Mesenchymal stem cell (in vitro differentiated cells and primary cell): ENCODE measurements around the gene KDELR1.
A peak's percentile ranks its signal among the peaks of the same experiment; 100 is the strongest.

ENCODE experiments used
- DNase-seq: peaks from one replicate; pipeline ENCODE4 v3.0.0-alpha.2; 2013
- H2AFZ ChIP-seq: one replicate; pipeline ENCODE4 v1.6.1; 2013; ENCODE audit warnings: low read depth, mild to moderate bottlenecking, control low read depth, inconsistent platforms, low read length, moderate library complexity
- H2AK5ac ChIP-seq: 2 replicates; pipeline ENCODE4 v1.6.1; 2013; ENCODE audit warnings: low read length, moderate library complexity, mild to moderate bottlenecking, inconsistent platforms; ENCODE audit not compliant: severe bottlenecking
- H2BK120ac ChIP-seq: one replicate; pipeline ENCODE4 v1.6.1; 2013; ENCODE audit warnings: low read depth, mild to moderate bottlenecking, inconsistent platforms, low read length, moderate library complexity
- H2BK12ac ChIP-seq, 2 experiments: one replicate each; pipeline ENCODE4 v1.6.1; 2013; ENCODE audit warnings: inconsistent platforms in 2 of 2, low read length in 2 of 2, mild to moderate bottlenecking in 2 of 2, moderate library complexity in 2 of 2, control low read depth in 1 of 2
- H2BK15ac ChIP-seq: one replicate; pipeline ENCODE4 v1.6.1; 2013; ENCODE audit warnings: mild to moderate bottlenecking, low read depth, inconsistent platforms; ENCODE audit not compliant: poor library complexity, severe bottlenecking
- H2BK5ac ChIP-seq: 2 replicates; pipeline ENCODE4 v1.6.1; 2013; ENCODE audit warnings: low read depth, mild to moderate bottlenecking, low read length, control low read depth, inconsistent platforms; ENCODE audit not compliant: poor library complexity, severe bottlenecking
- H3K14ac ChIP-seq, 2 experiments: one replicate each; pipeline ENCODE4 v1.6.1; 2013; ENCODE audit warnings: inconsistent platforms in 2 of 2, low read length in 2 of 2, control low read depth in 1 of 2, mild to moderate bottlenecking in 1 of 2, moderate library complexity in 1 of 2
- H3K18ac ChIP-seq, 2 experiments: one replicate each; pipeline ENCODE4 v1.6.1; 2013; ENCODE audit warnings: inconsistent platforms in 2 of 2, low read length in 2 of 2, control low read depth in 1 of 2, low read depth in 1 of 2, mild to moderate bottlenecking in 1 of 2
- H3K23ac ChIP-seq, 2 experiments: one replicate each; pipeline ENCODE4 v1.6.1; 2013; ENCODE audit warnings: inconsistent platforms in 2 of 2, low read length in 2 of 2, mild to moderate bottlenecking in 2 of 2, moderate library complexity in 2 of 2, control low read depth in 1 of 2
- H3K27ac ChIP-seq: 2 replicates; pipeline ENCODE4 v1.5.1; 2013; ENCODE audit warnings: mild to moderate bottlenecking, moderate library complexity, low read length, control low read depth, inconsistent platforms; ENCODE audit not compliant: poor library complexity, severe bottlenecking
- H3K27me3 ChIP-seq, 2 experiments: 2 replicates each; pipeline versions ENCODE4 v1.6.1 to v1.7.0; 2013; ENCODE audit warnings: low read length in 2 of 2, mild to moderate bottlenecking in 2 of 2, moderate library complexity in 2 of 2, control low read depth in 1 of 2, inconsistent platforms in 1 of 2; ENCODE audit not compliant: control insufficient read depth in 1 of 2, insufficient read depth in 1 of 2
- H3K36me3 ChIP-seq, 2 experiments: 2 replicates each; pipeline versions ENCODE4 v1.6.1 to v1.7.0; 2013; ENCODE audit warnings: low read length in 2 of 2, control low read depth in 1 of 2, inconsistent platforms in 1 of 2, low read depth in 1 of 2, mild to moderate bottlenecking in 1 of 2; ENCODE audit not compliant: insufficient read depth in 2 of 2, control insufficient read depth in 1 of 2
- H3K4ac ChIP-seq, 2 experiments: one replicate each; pipeline ENCODE4 v1.6.1; 2013; ENCODE audit warnings: inconsistent platforms in 2 of 2, low read length in 2 of 2, mild to moderate bottlenecking in 2 of 2, moderate library complexity in 2 of 2, control low read depth in 1 of 2, low read depth in 1 of 2
- H3K4me1 ChIP-seq: 2 replicates; pipeline ENCODE4 v1.6.1; 2013; ENCODE audit warnings: low read depth, low read length, control low read depth; ENCODE audit not compliant: control insufficient read depth, insufficient read depth
- H3K4me2 ChIP-seq: 2 replicates; pipeline ENCODE4 v1.6.1; 2013; ENCODE audit warnings: low read length, mild to moderate bottlenecking, inconsistent platforms; ENCODE audit not compliant: poor library complexity, severe bottlenecking
- H3K4me3 ChIP-seq, 2 experiments: 2 replicates each; pipeline versions ENCODE4 v1.5.1 to v1.7.0; 2013; ENCODE audit warnings: low read length in 2 of 2, mild to moderate bottlenecking in 2 of 2, control low read depth in 1 of 2, low read depth in 1 of 2; ENCODE audit not compliant: insufficient read depth in 1 of 2
- H3K79me1 ChIP-seq: replicated peaks from 2 replicates; pipeline ENCODE4 v1.6.1; 2013; ENCODE audit warnings: mild to moderate bottlenecking, control low read depth, low read length, inconsistent platforms; ENCODE audit not compliant: poor library complexity, severe bottlenecking
- H3K9ac ChIP-seq: 2 replicates; pipeline ENCODE4 v1.7.0; 2013; ENCODE audit warnings: mild to moderate bottlenecking, low read length, moderate library complexity
- H3K9me3 ChIP-seq: 2 replicates; pipeline ENCODE4 v1.7.0; 2013; ENCODE audit warnings: mild to moderate bottlenecking, low read length; ENCODE audit not compliant: control insufficient read depth
- H4K8ac ChIP-seq: one replicate; pipeline ENCODE4 v1.6.1; 2013; ENCODE audit warnings: inconsistent platforms, mild to moderate bottlenecking, low read length, moderate library complexity
- H4K91ac ChIP-seq: one replicate; pipeline ENCODE4 v1.6.1; 2013; ENCODE audit warnings: mild to moderate bottlenecking, low read length, inconsistent platforms
- WGBS: methylation state at CpG from one replicate; pipeline ENCODE4 v1.1.7; 2013; ENCODE audit warnings: mixed read lengths; 5-methylcytosine and 5-hydroxymethylcytosine counted together

Gene KDELR1

DNA sequence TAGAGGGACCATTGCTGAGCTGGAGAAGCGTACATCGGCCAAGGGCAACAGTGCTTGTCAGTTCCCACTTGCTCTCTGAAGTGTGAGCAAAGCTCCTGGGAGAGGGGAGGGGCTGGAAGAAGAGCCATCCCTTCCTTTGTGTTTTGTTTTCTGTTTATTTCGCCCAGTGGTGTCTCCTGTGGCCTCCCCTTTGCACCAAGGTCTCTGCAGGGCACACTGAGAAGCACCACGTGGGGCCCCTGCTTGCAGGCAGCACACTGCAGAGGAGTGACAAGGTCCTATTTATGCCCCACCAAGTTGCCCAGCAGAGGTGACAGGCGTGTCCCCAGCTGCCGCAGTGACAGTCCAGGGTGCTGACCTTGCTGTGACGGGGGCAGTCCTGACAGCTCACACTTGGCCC is 26.1 kb upstream of the KDELR1 start:
- no peaks in the 10 kb centered on the region for H3K9me3 ChIP-seq
- no peaks in the 10 kb centered on the region for H3K79me1 ChIP-seq
- peaks cover 12% of the 10 kb centered on the region for H3K4me1 ChIP-seq
- H3K9ac ChIP-seq, result no peak overlapping the region
- no peak for DNase-seq
- no peak overlapping the region for H4K8ac ChIP-seq
- H4K91ac ChIP-seq, result no peak overlapping the region
- H3K23ac ChIP-seq, result no peak overlapping the region
- H2BK12ac ChIP-seq, result no peak overlapping the region
- H3K18ac ChIP-seq, result no peak overlapping the region
- H3K14ac ChIP-seq, result peak overlapping the region in 1 of 2 experiments; percentile 31
- no peak overlapping the region for H2BK120ac ChIP-seq
- H3K4ac ChIP-seq, result no peak overlapping the region
- H2BK15ac ChIP-seq, result no peak overlapping the region
- no peak overlapping the region for H2AFZ ChIP-seq
- H3K36me3 ChIP-seq, result peaks cover 0 to 5% of the 10 kb centered on the region in 2 experiments
- WGBS, result 80% methylated on average over 7 of the region's 7 CpGs
- H3K4me3 ChIP-seq, result no peak overlapping the region
- H3K4me2 ChIP-seq, result no peak overlapping the region
- H2BK5ac ChIP-seq, result no peak overlapping the region
- no peak overlapping the region for H3K27ac ChIP-seq
- no peaks in the 10 kb centered on the region for H3K27me3 ChIP-seq
- H2AK5ac ChIP-seq, result no peak overlapping the region

DNA sequence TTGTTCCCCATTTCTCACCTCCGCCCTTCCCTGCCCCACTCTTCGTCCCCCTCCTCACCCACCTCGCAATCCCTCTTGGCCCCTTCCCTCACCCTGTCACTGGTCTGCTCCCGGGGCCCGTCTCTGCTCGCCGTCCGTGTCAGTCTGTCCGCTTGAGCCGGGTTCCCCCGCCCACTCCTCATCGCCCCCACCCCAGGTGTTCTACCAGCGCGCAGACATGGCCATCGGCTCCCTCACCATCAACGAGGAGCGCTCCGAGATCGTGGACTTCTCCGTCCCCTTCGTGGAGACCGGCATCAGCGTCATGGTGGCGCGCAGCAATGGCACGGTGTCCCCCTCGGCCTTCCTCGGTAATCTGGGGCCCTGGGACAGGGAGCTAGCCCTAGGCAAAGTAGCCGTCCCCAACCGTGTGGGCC is 24.5 kb upstream of the KDELR1 start:
- Histone ChIP-seq H3K18ac (no peak overlapping the region), H3K4me1 (peaks cover 11% of the 10 kb centered on the region), H2AFZ (no peak overlapping the region), H3K23ac (no peak overlapping the region), H3K9ac (no peak overlapping the region), H2BK120ac (no peak overlapping the region), H3K36me3 (peaks cover 0 to 5% of the 10 kb centered on the region in 2 experiments), H3K9me3 (no peaks in the 10 kb centered on the region), H3K4me3 (no peak overlapping the region), H3K4me2 (no peak overlapping the region), H3K27me3 (no peaks in the 10 kb centered on the region), H2AK5ac (no peak overlapping the region), H4K8ac (no peak overlapping the region), H3K27ac (no peak overlapping the region), H2BK12ac (no peak overlapping the region), H2BK5ac (no peak overlapping the region), H3K14ac (no peak overlapping the region), H3K79me1 (no peaks in the 10 kb centered on the region), H4K91ac (no peak overlapping the region), H2BK15ac (no peak overlapping the region), H3K4ac (no peak overlapping the region)
- no peak for DNase-seq
- WGBS, result 96% methylated on average over 30 of the region's 30 CpGs

DNA sequence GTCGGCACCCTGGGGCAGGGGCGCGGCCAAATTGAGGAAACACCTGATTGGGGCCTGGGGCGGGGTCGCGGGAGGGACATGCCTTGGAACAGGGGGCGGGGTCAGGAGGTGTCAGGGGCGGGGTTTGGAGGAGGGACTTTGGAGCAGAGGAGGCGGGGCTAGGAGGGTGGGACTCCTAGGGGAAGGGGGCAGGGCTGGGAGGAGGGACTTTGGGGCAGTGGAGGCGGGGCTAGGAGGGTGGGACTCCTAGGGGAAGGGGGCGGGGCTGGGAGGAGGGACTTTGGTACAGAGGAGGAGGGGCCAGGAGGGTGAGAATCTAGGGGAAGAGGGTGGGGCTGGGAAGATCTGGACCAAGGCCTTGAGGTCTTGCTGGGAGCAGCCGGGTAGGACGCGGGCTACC is 24.0 kb upstream of the KDELR1 start:
- H3K4me3 ChIP-seq, result no peak overlapping the region
- H2BK5ac ChIP-seq, result no peak overlapping the region
- H3K14ac ChIP-seq, result no peak overlapping the region
- peaks cover 0 to 5% of the 10 kb centered on the region in 2 experiments for H3K36me3 ChIP-seq
- no peak overlapping the region for H4K91ac ChIP-seq
- H3K18ac ChIP-seq, result no peak overlapping the region
- H3K4me1 ChIP-seq, result peaks cover 11% of the 10 kb centered on the region
- WGBS, result 83% methylated on average over 13 of the region's 14 CpGs
- no peak overlapping the region for H2AFZ ChIP-seq
- H4K8ac ChIP-seq, result no peak overlapping the region
- H2BK12ac ChIP-seq, result no peak overlapping the region
- no peak overlapping the region for H3K4ac ChIP-seq
- no peaks in the 10 kb centered on the region for H3K27me3 ChIP-seq
- no peaks in the 10 kb centered on the region for H3K9me3 ChIP-seq
- no peak overlapping the region for H3K23ac ChIP-seq
- no peaks in the 10 kb centered on the region for H3K79me1 ChIP-seq
- H3K4me2 ChIP-seq, result no peak overlapping the region
- no peak overlapping the region for H2AK5ac ChIP-seq
- no peak overlapping the region for H2BK120ac ChIP-seq
- H3K27ac ChIP-seq, result no peak overlapping the region
- no peak overlapping the region for H3K9ac ChIP-seq
- H2BK15ac ChIP-seq, result no peak overlapping the region
- DNase-seq, result peak; percentile 54

DNA sequence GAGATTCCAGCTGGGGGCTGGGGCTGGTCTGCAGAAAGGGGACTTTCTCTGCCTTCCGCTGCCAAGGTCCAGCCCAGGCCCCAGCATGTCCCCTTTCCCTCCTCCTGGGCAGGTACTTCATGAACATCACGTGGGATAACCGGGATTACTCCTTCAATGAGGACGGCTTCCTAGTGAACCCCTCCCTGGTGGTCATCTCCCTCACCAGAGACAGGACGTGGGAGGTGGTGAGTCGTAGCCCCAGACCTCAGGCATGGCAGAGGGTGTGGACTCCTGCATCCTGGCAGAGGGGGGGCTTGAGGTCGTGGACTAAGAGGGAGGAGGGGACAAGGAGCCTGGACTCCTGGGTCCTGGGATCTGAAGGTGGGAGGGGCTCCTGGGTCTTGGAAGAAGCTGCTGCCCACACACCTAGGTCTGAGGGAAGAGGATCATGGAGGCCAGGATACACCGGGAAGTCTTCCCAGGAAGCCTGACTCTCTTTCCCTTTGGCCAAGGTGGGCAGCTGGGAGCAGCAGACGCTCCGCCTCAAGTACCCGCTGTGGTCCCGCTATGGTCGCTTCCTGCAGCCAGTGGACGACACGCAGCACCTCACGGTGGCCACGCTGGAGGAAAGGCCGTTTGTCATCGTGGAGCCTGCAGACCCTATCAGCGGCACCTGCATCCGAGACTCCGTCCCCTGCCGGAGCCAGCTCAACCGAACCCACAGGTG is 22.7 kb upstream of the KDELR1 start:
- H3K79me1 ChIP-seq, result no peaks in the 10 kb centered on the region
- H3K27me3 ChIP-seq, result no peaks in the 10 kb centered on the region
- H3K9me3 ChIP-seq, result no peaks in the 10 kb centered on the region
- no peak overlapping the region for H3K4ac ChIP-seq
- peak overlapping the region in 1 of 2 experiments; percentile 29 for H2BK12ac ChIP-seq
- H3K27ac ChIP-seq, result no peak overlapping the region
- H3K18ac ChIP-seq, result peak overlapping the region; percentile 24 to 28
- peak; percentile 31 for DNase-seq
- no peak overlapping the region for H3K9ac ChIP-seq
- H2AFZ ChIP-seq, result no peak overlapping the region
- no peak overlapping the region for H2BK15ac ChIP-seq
- no peak overlapping the region for H4K8ac ChIP-seq
- H3K36me3 ChIP-seq, result peaks cover 0 to 5% of the 10 kb centered on the region in 2 experiments
- H2BK5ac ChIP-seq, result no peak overlapping the region
- H3K14ac ChIP-seq, result peak overlapping the region in 1 of 2 experiments; percentile 85
- H4K91ac ChIP-seq, result peak overlapping the region; percentile 87
- no peak overlapping the region for H3K23ac ChIP-seq
- H2AK5ac ChIP-seq, result peak overlapping the region; percentile 31
- H3K4me1 ChIP-seq, result peaks cover 11% of the 10 kb centered on the region
- 78% methylated on average over 24 of the region's 24 CpGs for WGBS
- no peak overlapping the region for H2BK120ac ChIP-seq
- H3K4me2 ChIP-seq, result no peak overlapping the region
- peak overlapping the region in 1 of 2 experiments; percentile 38 for H3K4me3 ChIP-seq
